Keratinocyte (primary cell): ENCODE data around the gene SPEF1. TPM values are rescaled to one million over a fixed set of nuclear protein-coding genes. Genes with fewer than 3 reads are reported as not detected.

Experiments used
- DNase-seq: peaks from one replicate; pipeline ENCODE4 v3.0.0-alpha.2; 2011; ENCODE audit warnings: low read depth, missing footprints, low spot score
- FAIRE-seq: peaks from 2 replicates; lab custom pipeline; 2011; peaks lifted over from hg19 to GRCh38; lab: Jason Lieb, UNC
- H2AFZ ChIP-seq: 2 replicates; pipeline ENCODE4 v1.6.0; 2012; ENCODE audit warnings: low read length, control low read depth, inconsistent platforms; ENCODE audit not compliant: control insufficient read depth
- H3K27ac ChIP-seq: 2 replicates; pipeline ENCODE4 v1.5.1; 2011; ENCODE audit warnings: low read length; ENCODE audit not compliant: control insufficient read depth, insufficient read depth
- H3K27me3 ChIP-seq: 3 replicates; pipeline ENCODE4 v1.6.0; 2011; ENCODE audit warnings: low read length; ENCODE audit not compliant: control insufficient read depth, insufficient read depth; ENCODE audit errors: extremely low read depth
- H3K36me3 ChIP-seq, 2 experiments: 2 replicates in 1 of 2; 3 replicates in 1 of 2; pipeline ENCODE4 v1.5.1; 2011; ENCODE audit warnings: low read length in 2 of 2, mild to moderate bottlenecking in 1 of 2; ENCODE audit not compliant: control insufficient read depth in 2 of 2, insufficient read depth in 2 of 2; ENCODE audit errors: extremely low read depth in 1 of 2
- H3K4me1 ChIP-seq: 3 replicates; pipeline ENCODE4 v1.5.1; 2011; ENCODE audit warnings: low read length; ENCODE audit not compliant: control insufficient read depth, insufficient read depth; ENCODE audit errors: extremely low read depth
- H3K4me2 ChIP-seq: 3 replicates; pipeline ENCODE4 v1.6.0; 2011; ENCODE audit warnings: low read depth, low read length; ENCODE audit not compliant: control insufficient read depth, insufficient read depth; ENCODE audit errors: extremely low read depth
- H3K4me3 ChIP-seq, 3 experiments: fragments of 200-600 bp in 1 of 3; sonication (generic) in 1 of 3; 2 replicates in 2 of 3; 3 replicates in 1 of 3; pipeline ENCODE4 v1.5.1; 2011 to 2016; ENCODE audit warnings: low read length in 3 of 3, mild to moderate bottlenecking in 3 of 3, control low read depth in 2 of 3, inconsistent platforms in 1 of 3, low read depth in 1 of 3, mixed read lengths in 1 of 3, mixed run types in 1 of 3, moderate library complexity in 1 of 3; ENCODE audit not compliant: control insufficient read depth in 2 of 3, insufficient read depth in 2 of 3; ENCODE audit errors: extremely low read depth in 1 of 3
- H3K79me2 ChIP-seq: 2 replicates; pipeline ENCODE4 v1.6.0; 2012; ENCODE audit warnings: low read length; ENCODE audit not compliant: control insufficient read depth, insufficient read depth
- H3K9ac ChIP-seq: 3 replicates; pipeline ENCODE4 v1.6.0; 2011; ENCODE audit warnings: low read length; ENCODE audit not compliant: control insufficient read depth, insufficient read depth; ENCODE audit errors: extremely low read depth
- H3K9me1 ChIP-seq: 3 replicates; pipeline ENCODE4 v1.6.0; 2011; ENCODE audit warnings: low read length; ENCODE audit not compliant: control insufficient read depth, insufficient read depth; ENCODE audit errors: extremely low read depth
- H3K9me3 ChIP-seq: 2 replicates; pipeline ENCODE4 v1.5.1; 2012; ENCODE audit warnings: low read depth, low read length; ENCODE audit not compliant: control insufficient read depth
- H4K20me1 ChIP-seq: 3 replicates; pipeline ENCODE4 v1.6.0; 2011; ENCODE audit warnings: low read length; ENCODE audit not compliant: control insufficient read depth, insufficient read depth; ENCODE audit errors: extremely low read depth
- EZH2 ChIP-seq: IDR thresholded peaks from one replicate; pipeline ENCODE4 v1.6.1; 2012; ENCODE audit warnings: inconsistent platforms, mild to moderate bottlenecking, low read length, moderate library complexity
- dilution Hi-C: fragments of 300-500 bp; cut with MboI; formaldehyde crosslinking; loops from one replicate; pipeline ENCODE4 v1.7.0; 2020; ENCODE audit warnings: low sequenced_read_pairs; ENCODE audit not compliant: extremely low pct_ligation_motif_present
- polyA plus RNA-seq, 5 experiments: library from polyadenylated mRNA; depleted of rRNA in 3 of 5; stranded (reverse) in 3 of 5; stranded (forward) in 1 of 5; unstranded in 1 of 5; fragments of >200 nt; gene quantifications; 1 replicate in 1 of 5; 2 replicates in 3 of 5; 3 replicates in 1 of 5; pipeline versions ENCODE4 v1.2.1 to v1.2.3, GENCODE V29; 2011 to 2012; ENCODE audit warnings: missing spikeins in 2 of 5, low read depth in 1 of 5, low replicate concordance in 1 of 5
- TF ChIP-seq, protein P1 (sequence below), 3 experiments: IDR thresholded peaks in 1 of 3; conservative IDR thresholded peaks in 1 of 3; optimal IDR thresholded peaks in 1 of 3; 2 replicates in 2 of 3; 3 replicates in 1 of 3; pipeline versions ENCODE3 to v1.5.1; 2011; ENCODE audit warnings: low read length in 3 of 3, mild to moderate bottlenecking in 3 of 3, moderate library complexity in 2 of 3, control low read depth in 1 of 3, inconsistent platforms in 1 of 3; ENCODE audit not compliant: insufficient read depth in 2 of 3; ENCODE audit errors: extremely low read depth in 1 of 3

SPEF1 gene
- polyA plus RNA-seq, 1 donor (not counting 4 experiments of a cell fraction or from before 2014, with no cell fraction given), result 0.07 TPM

DNA sequence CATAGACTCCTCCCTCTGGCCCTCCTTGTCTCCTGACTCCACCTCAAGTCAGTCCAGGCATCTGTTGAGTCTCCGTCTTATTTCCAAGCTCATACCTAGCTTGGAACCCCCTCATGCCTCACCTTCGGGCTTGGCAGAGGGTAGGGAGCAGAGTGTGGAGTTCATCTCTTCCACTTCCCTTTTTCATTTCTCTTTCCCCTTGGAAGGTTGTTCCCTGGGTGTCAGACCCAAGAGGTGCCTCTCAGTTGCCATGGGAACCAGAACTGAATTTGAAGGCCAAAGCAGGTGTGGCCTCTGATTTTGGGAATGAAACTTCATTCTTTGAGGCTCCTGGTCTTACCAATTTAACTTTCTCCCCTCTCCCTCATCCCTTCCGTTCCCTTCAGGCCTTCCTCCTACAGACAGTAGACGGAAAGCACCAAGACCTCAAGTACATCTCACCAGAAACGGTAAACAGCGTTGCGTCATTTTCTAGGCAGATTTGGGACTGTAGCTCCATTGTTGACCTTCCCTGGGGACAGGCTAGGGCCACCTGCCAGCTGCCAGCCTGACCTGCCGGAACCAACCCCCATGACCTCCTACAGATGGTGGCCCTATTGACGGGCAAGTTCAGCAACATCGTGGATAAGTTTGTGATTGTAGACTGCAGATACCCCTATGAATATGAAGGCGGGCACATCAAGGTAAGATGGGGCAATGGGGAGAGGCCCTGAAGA is 21.4 kb upstream of the SPEF1 start:
- H2AFZ ChIP-seq, result no peak overlapping the region
- no peak for DNase-seq
- H3K27me3 ChIP-seq, result no peaks in the 10 kb centered on the region
- dilution Hi-C loops, result no loop called here
- H3K9ac ChIP-seq, result no peak overlapping the region
- peaks cover 33 to 75% of the 10 kb centered on the region in 2 experiments for H3K36me3 ChIP-seq
- H3K9me3 ChIP-seq, result no peaks in the 10 kb centered on the region
- H3K9me1 ChIP-seq, result no peaks in the 10 kb centered on the region
- no peaks in the 10 kb centered on the region for H4K20me1 ChIP-seq
- TF ChIP-seq, protein P1, sequence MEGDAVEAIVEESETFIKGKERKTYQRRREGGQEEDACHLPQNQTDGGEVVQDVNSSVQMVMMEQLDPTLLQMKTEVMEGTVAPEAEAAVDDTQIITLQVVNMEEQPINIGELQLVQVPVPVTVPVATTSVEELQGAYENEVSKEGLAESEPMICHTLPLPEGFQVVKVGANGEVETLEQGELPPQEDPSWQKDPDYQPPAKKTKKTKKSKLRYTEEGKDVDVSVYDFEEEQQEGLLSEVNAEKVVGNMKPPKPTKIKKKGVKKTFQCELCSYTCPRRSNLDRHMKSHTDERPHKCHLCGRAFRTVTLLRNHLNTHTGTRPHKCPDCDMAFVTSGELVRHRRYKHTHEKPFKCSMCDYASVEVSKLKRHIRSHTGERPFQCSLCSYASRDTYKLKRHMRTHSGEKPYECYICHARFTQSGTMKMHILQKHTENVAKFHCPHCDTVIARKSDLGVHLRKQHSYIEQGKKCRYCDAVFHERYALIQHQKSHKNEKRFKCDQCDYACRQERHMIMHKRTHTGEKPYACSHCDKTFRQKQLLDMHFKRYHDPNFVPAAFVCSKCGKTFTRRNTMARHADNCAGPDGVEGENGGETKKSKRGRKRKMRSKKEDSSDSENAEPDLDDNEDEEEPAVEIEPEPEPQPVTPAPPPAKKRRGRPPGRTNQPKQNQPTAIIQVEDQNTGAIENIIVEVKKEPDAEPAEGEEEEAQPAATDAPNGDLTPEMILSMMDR (optimal IDR thresholded peaks at IDR 0.05 in 1 of 3, IDR thresholded peaks at IDR 0.05 in 1 of 3, conservative IDR thresholded peaks at IDR 0.05 in 1 of 3; ENCODE audit: extremely low read depth in 1 of 3, insufficient read depth in 2 of 3, low read length in 3 of 3), result no peak
- TF ChIP-seq EZH2, result no peak
- peaks cover 88% of the 10 kb centered on the region for H3K4me1 ChIP-seq
- H3K4me2 ChIP-seq, result no peak overlapping the region
- H3K27ac ChIP-seq, result no peak overlapping the region
- FAIRE-seq, result no peak
- H3K4me3 ChIP-seq, result no peak overlapping the region
- H3K79me2 ChIP-seq, result peaks cover 20% of the 10 kb centered on the region

DNA sequence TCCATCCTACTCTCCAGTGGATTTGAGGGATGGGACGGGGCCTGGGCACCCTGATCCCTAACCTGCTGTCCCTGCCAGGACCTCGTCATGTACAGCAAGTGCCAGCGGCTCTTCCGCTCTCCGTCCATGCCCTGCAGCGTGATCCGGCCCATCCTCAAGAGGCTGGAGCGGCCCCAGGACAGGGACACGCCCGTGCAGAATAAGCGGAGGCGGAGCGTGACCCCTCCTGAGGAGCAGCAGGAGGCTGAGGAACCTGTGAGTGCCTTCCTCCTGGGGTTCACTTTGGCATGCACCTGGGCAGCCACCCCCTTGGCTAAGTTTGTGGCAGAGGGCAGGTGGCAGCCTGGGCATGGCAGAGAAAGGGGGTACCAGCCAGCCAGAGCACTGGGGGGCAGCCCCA is 20.6 kb upstream of the SPEF1 start:
- Histone ChIP-seq H3K27ac (no peak overlapping the region), H3K36me3 (peaks cover 33 to 75% of the 10 kb centered on the region in 2 experiments), H3K27me3 (no peaks in the 10 kb centered on the region), H2AFZ (no peak overlapping the region), H3K4me3 (no peak overlapping the region), H3K79me2 (peaks cover 27% of the 10 kb centered on the region), H3K9ac (no peak overlapping the region), H3K9me3 (no peaks in the 10 kb centered on the region), H3K4me2 (no peak overlapping the region), H3K4me1 (peaks cover 86% of the 10 kb centered on the region), H3K9me1 (no peaks in the 10 kb centered on the region), H4K20me1 (no peaks in the 10 kb centered on the region)
- no peak for TF ChIP-seq EZH2
- TF ChIP-seq, protein P1 (optimal IDR thresholded peaks at IDR 0.05 in 1 of 3, IDR thresholded peaks at IDR 0.05 in 1 of 3, conservative IDR thresholded peaks at IDR 0.05 in 1 of 3; ENCODE audit: extremely low read depth in 1 of 3, insufficient read depth in 2 of 3, low read length in 3 of 3), result no peak
- dilution Hi-C loops, result no loop called here
- FAIRE-seq, result no peak
- DNase-seq, result no peak
